IPS-NIHi7 (cell line): Measurements from ENCODE around the gene KIAA1614.

ENCODE experiments used
- DNase-seq: peaks from one replicate; pipeline ENCODE4 v3.0.0; 2012; ENCODE audit warnings: mixed read lengths; ENCODE audit errors: extremely low spot score

The KIAA1614 gene

GRCh38 chr1:180912801-180913565, at the start of gene KIAA1614:
Gene KIAA1614, plus strand, starts transcription at chr1:180912897. Its CDS starts 347 bp downstream, at chr1:180913244.
- peak; percentile 59 for DNase-seq

DNA sequence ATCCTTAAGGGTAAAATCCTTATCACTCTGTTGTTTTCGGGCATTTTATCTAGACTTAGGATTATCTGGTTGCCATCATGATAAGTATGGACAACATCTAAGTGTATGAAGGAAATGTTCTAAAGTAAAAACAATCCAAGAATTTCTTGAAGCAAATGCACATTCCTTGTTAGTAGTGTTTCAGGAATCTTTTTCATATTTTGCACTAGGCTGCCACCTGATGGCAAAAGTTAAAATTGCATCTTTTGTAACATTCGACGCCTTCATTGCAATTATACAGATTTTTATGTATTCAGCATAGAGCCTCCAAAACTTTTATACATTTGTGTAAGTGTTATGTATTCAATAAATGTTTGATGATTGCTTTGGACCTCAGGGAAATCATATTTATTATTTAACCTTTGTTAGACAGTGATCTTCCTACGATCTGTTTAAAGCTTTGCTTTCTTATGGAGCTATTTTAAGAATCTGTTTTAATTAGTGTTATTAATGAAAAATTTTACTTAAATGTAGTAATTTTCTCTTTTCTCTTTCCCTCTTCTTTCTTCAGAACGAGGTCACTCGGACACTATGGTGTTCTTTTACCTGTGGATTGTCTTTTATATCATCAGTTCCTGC, 49.4 kb upstream of the KIAA1614 start:
- peak; percentile 21 for DNase-seq

- DNase-seq, result peak; percentile 67
Measured at GRCh38 chr1:180881806-180882509, 30.7 kb upstream of the KIAA1614 start.

DNA sequence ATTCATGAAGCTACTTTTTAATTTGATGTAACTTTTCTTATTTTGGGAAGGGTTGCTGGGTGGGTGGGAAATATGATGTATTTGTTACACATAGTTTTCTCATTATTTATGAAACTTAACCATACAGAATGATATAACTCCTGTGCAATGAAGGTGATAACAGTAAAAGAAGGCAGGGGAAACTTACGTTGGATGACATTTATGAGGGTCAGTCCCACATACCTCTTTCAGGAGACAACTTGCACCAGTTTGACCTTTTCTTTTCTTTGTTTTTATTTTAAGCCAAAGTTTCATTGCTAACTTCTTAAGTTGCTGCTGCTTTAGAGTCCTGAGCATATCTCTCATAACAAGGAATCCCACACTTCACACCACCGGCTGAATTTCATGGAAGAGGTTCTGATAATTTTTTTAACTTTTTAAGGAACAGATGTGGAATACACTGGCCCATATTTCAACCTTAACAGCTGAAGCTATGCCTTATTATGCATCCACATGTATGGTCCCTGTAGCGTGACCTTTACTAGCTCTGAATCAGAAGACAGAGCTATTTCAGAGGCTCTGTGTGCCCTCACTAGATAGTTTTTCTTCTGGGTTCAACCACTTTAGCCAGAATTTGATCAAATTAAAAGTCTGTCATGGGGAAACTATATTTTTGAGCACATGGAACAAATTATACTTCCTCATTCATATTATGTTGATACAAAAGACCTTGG, 28.0 kb upstream of the KIAA1614 start:
- DNase-seq, result no peak

GRCh38 chr1:180886338-180886737, 26.4 kb upstream of the KIAA1614 start:
- DNase-seq, result no peak

GRCh38 chr1:180887841-180888240, 24.9 kb upstream of the KIAA1614 start:
- no peak for DNase-seq

DNA sequence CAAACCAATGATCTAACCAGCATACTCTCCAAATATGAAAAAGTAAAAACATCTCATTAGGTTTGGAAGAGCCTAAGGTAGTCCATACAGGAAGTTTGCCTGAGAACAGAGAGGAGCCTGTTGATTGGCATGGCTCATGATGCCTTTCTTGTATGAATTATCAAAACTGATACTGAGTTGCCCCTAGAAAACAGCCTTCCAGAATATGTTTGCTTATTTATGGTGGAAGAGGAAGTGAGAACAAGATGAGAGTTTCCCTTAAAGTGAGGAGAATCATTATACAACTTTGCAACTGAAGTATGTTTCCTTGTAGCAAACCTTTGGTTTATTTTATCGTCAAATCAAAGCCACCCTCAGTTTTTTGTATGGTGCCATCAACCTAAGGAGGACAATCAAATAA, 23.8 kb upstream of the KIAA1614 start:
- DNase-seq, result no peak

DNA sequence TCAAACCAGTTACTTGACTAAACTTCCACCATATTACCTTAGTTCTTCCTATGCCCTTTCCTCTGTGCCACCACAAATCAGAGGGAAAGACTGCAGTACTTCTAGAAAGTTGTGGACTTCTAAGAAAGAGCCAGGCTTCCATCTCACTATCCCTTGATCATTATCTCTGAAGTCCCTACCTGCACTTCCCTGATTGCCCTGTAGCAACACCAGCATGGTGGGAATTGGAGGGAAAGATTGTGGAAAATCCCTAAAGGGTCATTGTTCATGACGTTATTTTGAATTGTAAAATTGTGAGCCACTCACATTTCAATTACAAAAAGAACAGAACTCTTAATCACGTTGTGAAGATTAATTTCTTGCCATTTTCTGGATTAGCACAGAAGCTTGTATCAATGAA, 23.4 kb upstream of the KIAA1614 start:
- DNase-seq, result no peak

DNA sequence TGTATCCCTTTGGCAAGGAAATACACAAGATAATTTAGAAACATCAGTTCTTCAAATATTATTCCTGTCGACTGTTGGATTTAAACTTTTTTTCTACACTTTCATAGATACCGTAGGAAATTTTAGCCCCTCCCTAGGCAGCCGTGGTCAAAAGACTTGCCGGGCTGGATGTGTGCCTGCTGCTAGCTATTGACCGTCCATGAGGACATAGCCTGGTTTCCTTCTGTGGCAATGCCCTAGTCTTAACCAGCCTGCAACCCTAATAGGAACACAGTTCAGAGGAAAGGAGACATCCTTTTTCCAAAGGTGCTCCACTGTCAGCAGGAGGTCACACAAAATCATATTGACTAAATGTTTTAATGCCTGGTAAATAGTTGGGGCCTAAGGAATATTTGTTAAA, 20.4 kb upstream of the KIAA1614 start:
- no peak for DNase-seq

- DNase-seq, result no peak
Measured at GRCh38 chr1:180892675-180893074, 20.0 kb upstream of the KIAA1614 start.

GRCh38 chr1:180893614-180894013, 19.1 kb upstream of the KIAA1614 start:
- no peak for DNase-seq

GRCh38 chr1:180896161-180896560, 16.5 kb upstream of the KIAA1614 start:
- DNase-seq, result no peak

GRCh38 chr1:180898441-180899219, 14.1 kb upstream of the KIAA1614 start:
- peak; percentile 75 for DNase-seq

DNA sequence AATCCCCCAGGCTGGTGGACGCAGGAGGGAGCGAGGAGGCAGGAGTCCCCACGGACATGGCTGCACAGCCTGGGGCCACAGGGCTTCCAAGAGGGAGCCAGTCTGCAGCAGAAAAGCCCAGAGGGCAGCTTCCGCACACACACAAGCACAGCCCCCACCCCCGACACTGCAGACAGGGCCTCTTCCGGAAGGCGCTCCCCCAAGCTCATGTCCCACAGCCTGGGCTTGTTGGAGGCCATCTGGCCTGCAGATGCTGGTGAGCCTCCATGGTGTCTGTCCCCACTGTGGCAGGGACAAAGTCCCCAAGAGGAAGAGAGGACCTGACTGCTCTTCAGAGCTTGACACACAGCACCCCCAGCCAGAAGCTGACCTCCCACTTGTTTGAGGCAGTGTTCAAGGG, 13.4 kb upstream of the KIAA1614 start:
- no peak for DNase-seq

- DNase-seq, result no peak
Measured at GRCh38 chr1:180901076-180901990, 11.4 kb upstream of the KIAA1614 start.

GRCh38 chr1:180902541-180902940, 10.2 kb upstream of the KIAA1614 start:
- DNase-seq, result no peak

GRCh38 chr1:180905927-180906326, 6.8 kb upstream of the KIAA1614 start:
- no peak for DNase-seq

- DNase-seq, result no peak
Measured at GRCh38 chr1:180906511-180906910, 6.2 kb upstream of the KIAA1614 start.

GRCh38 chr1:180907313-180908055, 5.2 kb upstream of the KIAA1614 start:
- no peak for DNase-seq
